Measurements from ENCODE around the gene SPON1. TPM values are rescaled to one million over a fixed set of nuclear protein-coding genes. Genes with fewer than 3 reads are reported as not detected.

The SPON1 gene
- total and polyA plus RNA-seq, 2 experiments from 2014 or later: 2.4 to 5.4 TPM

DNA sequence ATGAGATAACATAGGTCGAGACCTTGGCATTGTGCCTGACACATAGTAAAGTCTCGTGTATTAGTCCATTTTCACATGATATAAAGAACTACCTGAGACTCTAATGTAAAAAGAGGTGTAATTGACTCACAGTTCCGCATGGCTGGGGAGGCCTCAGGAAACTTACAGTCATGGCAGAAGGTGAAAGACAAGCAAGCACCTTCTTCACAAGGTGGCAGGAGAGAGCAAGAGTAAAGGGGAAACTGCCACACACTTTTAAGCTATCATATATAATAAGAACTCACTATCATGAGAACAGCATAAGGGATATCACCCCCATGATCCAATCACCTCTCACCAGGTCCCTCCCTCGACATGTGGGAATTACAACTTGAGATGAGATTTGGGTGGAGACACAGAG is 165.2 kb downstream of the SPON1 start:
- Histone ChIP-seq H3K27me3 (replicated peaks; ENCODE audit: insufficient read depth) (no peaks in the 10 kb centered on the region), H3K4me2 (ENCODE audit: unreplicated experiment) (no peak overlapping the region), H2AFZ (no peak overlapping the region), H3K36me3 (ENCODE audit: low read depth) (no peaks in the 10 kb centered on the region), H3K79me2 (ENCODE audit: insufficient read depth) (no peaks in the 10 kb centered on the region), H3K9me3 (ENCODE audit: low read depth) (no peaks in the 10 kb centered on the region), H3K4me3 (no peak overlapping the region), H3K27ac (no peak overlapping the region), H4K20me1 (ENCODE audit: insufficient read depth) (no peaks in the 10 kb centered on the region), H3K4me1 (ENCODE audit: insufficient read depth) (peaks cover 12% of the 10 kb centered on the region; the same call in 1 of the 2 replicates), H3K9me2 (ENCODE audit: insufficient read depth) (no peaks in the 10 kb centered on the region), H3F3A (ENCODE audit: insufficient read depth) (no peaks in the 10 kb centered on the region), H3K9ac (no peak overlapping the region)
- WGBS, 2 experiments (ENCODE audit: low coverage in 1 of 2, low lambda C conversion rate in 2 of 2, missing lambda C conversion rate in 2 of 2): 76 to 79% methylated on average over 4 of the region's 4 CpGs
- DNase-seq: no peak
- in situ Hi-C loops (cut with MboI): no loop called here
- TF ChIP-seq EZH2phosphoT487 (IDR thresholded peaks at IDR 0.05; ENCODE audit: insufficient read depth, low read depth) (no peak), EZH2 (IDR thresholded peaks at IDR 0.05; ENCODE audit: insufficient read depth, poor library complexity, severe bottlenecking) (no peak)

DNA sequence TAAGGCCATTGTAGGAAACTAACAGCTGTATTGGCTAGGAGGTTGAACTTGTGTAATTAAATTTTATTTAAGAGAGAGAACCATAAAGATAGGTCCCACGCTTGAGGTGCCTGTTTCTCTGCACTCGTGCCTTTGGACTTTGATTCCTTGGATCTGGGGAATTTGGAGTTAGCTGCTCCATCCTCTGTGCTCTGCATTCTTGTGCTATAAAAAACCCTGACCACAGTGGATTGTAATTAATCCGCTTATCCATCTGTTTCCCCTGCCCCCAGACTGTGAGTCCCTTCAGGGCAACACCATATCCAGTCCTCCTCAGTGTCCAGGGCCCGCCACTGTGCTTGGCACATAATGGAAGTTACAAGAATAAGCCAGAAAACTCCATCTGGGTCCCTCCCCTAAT is 169.8 kb downstream of the SPON1 start:
- Histone ChIP-seq H3K9me3 (ENCODE audit: low read depth) (no peaks in the 10 kb centered on the region), H3K4me2 (ENCODE audit: unreplicated experiment) (no peak overlapping the region), H3K27ac (no peak overlapping the region), H3K4me1 (ENCODE audit: insufficient read depth) (no peaks in the 10 kb centered on the region), H3F3A (ENCODE audit: insufficient read depth) (no peaks in the 10 kb centered on the region), H2AFZ (no peak overlapping the region), H3K27me3 (replicated peaks; ENCODE audit: insufficient read depth) (no peaks in the 10 kb centered on the region), H3K36me3 (ENCODE audit: low read depth) (no peaks in the 10 kb centered on the region), H4K20me1 (ENCODE audit: insufficient read depth) (no peaks in the 10 kb centered on the region), H3K4me3 (no peak overlapping the region), H3K9me2 (ENCODE audit: insufficient read depth) (no peaks in the 10 kb centered on the region), H3K79me2 (ENCODE audit: insufficient read depth) (no peaks in the 10 kb centered on the region), H3K9ac (no peak overlapping the region)
- no peak for TF ChIP-seq EZH2 (IDR thresholded peaks at IDR 0.05; ENCODE audit: insufficient read depth, poor library complexity, severe bottlenecking)
- no peak for TF ChIP-seq EZH2phosphoT487 (IDR thresholded peaks at IDR 0.05; ENCODE audit: insufficient read depth, low read depth)
- WGBS, 2 experiments (ENCODE audit: low coverage in 1 of 2, low lambda C conversion rate in 2 of 2, missing lambda C conversion rate in 2 of 2): 73 to 79% methylated on average over 4 of the region's 4 CpGs
- no peak for DNase-seq
- in situ Hi-C loops (cut with MboI): no loop called here

DNA sequence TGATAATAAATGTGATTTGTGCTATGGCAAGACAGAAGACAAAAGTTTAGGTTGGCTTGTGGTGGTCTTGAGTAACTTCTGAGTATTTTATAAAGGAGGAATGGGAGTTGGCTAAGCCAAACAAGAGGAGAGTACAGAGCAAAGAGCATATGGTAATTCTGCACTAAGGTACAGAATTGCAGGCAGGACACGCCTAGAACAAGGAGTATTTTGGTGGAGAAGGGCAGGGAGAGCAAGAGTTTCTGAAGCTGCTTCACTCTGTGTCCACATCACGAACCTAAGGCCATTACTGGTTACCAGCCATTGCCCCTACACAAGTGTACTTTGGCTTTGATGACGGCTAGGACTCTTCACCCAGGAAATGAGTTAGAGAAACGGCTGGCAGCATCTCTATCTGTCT is 170.9 kb downstream of the SPON1 start:
- H3K9ac ChIP-seq: no peak overlapping the region
- H3K27ac ChIP-seq: no peak overlapping the region
- H3K9me2 ChIP-seq (ENCODE audit: insufficient read depth): no peaks in the 10 kb centered on the region
- H3K36me3 ChIP-seq (ENCODE audit: low read depth): no peaks in the 10 kb centered on the region
- in situ Hi-C loops (cut with MboI): no loop called here
- DNase-seq: no peak
- H2AFZ ChIP-seq: no peak overlapping the region
- no peaks in the 10 kb centered on the region for H4K20me1 ChIP-seq (ENCODE audit: insufficient read depth)
- H3K79me2 ChIP-seq (ENCODE audit: insufficient read depth): no peaks in the 10 kb centered on the region
- H3K4me2 ChIP-seq (ENCODE audit: unreplicated experiment): no peak overlapping the region
- TF ChIP-seq EZH2phosphoT487 (IDR thresholded peaks at IDR 0.05; ENCODE audit: insufficient read depth, low read depth): no peak
- H3F3A ChIP-seq (ENCODE audit: insufficient read depth): no peaks in the 10 kb centered on the region
- no peaks in the 10 kb centered on the region for H3K27me3 ChIP-seq (replicated peaks; ENCODE audit: insufficient read depth)
- 52 to 60% methylated on average over 4 of the region's 4 CpGs for WGBS, 2 experiments (ENCODE audit: low coverage in 1 of 2, low lambda C conversion rate in 2 of 2, missing lambda C conversion rate in 2 of 2)
- no peaks in the 10 kb centered on the region for H3K9me3 ChIP-seq (ENCODE audit: low read depth)
- H3K4me1 ChIP-seq (ENCODE audit: insufficient read depth): no peaks in the 10 kb centered on the region
- H3K4me3 ChIP-seq: no peak overlapping the region

DNA sequence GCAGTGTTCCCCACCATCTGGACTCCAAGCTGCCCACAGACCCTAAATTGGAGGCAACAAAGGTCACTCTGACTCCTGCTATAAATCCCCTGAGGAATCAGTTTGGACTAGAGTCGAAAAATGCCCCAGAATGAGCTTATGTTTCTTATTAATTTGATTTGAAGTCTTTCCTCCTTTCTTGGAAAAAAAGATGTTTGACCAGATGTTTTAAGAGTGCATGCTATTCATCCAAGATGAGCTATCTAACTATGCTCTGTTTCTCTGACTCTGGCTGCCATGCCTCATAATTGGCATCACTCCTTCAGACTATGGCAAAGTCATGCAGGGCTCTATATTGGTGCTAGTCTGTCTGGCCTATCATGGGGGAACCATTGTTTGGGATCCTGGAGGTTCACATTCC is 174.0 kb downstream of the SPON1 start:
- Histone ChIP-seq H4K20me1 (ENCODE audit: insufficient read depth) (no peaks in the 10 kb centered on the region), H3K79me2 (ENCODE audit: insufficient read depth) (no peaks in the 10 kb centered on the region), H3K36me3 (ENCODE audit: low read depth) (no peaks in the 10 kb centered on the region), H2AFZ (no peak overlapping the region), H3K4me3 (no peak overlapping the region), H3K9me3 (ENCODE audit: low read depth) (no peaks in the 10 kb centered on the region), H3K4me2 (ENCODE audit: unreplicated experiment) (no peak overlapping the region), H3K9me2 (ENCODE audit: insufficient read depth) (no peaks in the 10 kb centered on the region), H3K27ac (no peak overlapping the region), H3K27me3 (replicated peaks; ENCODE audit: insufficient read depth) (no peaks in the 10 kb centered on the region), H3K9ac (no peak overlapping the region), H3F3A (ENCODE audit: insufficient read depth) (no peaks in the 10 kb centered on the region), H3K4me1 (ENCODE audit: insufficient read depth) (no peaks in the 10 kb centered on the region)
- 0% methylated on average over 1 of the region's 1 CpG for WGBS, 2 experiments (ENCODE audit: low coverage in 1 of 2, low lambda C conversion rate in 2 of 2, missing lambda C conversion rate in 2 of 2)
- no peak for DNase-seq
- in situ Hi-C loops (cut with MboI): no loop called here
- no peak for TF ChIP-seq EZH2phosphoT487 (IDR thresholded peaks at IDR 0.05; ENCODE audit: insufficient read depth, low read depth)
- TF ChIP-seq EZH2 (IDR thresholded peaks at IDR 0.05; ENCODE audit: insufficient read depth, poor library complexity, severe bottlenecking): no peak

DNA sequence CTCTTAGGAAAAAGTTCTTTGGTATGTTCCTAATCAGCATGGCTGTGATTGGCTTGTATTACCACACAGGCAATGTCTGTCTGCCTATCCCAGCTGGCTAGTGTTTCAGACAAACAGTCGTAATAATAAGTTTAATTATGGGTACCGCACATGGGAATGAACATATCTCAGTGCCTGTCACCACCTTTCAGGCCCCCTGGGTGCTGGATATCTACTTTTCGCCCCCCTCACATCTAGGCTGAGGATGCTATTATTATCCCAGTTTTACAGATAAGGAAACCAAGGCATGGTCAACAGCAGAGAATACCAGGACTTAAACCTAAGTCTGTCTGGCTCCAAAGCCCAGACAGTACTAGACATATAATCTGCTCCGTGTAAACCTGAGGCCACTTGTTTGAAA is 174.8 kb downstream of the SPON1 start:
- no peak overlapping the region for H3K9ac ChIP-seq
- no peak overlapping the region for H2AFZ ChIP-seq
- no peaks in the 10 kb centered on the region for H4K20me1 ChIP-seq (ENCODE audit: insufficient read depth)
- no peak overlapping the region for H3K27ac ChIP-seq
- H3F3A ChIP-seq (ENCODE audit: insufficient read depth): no peaks in the 10 kb centered on the region
- no peak for TF ChIP-seq EZH2 (IDR thresholded peaks at IDR 0.05; ENCODE audit: insufficient read depth, poor library complexity, severe bottlenecking)
- TF ChIP-seq EZH2phosphoT487 (IDR thresholded peaks at IDR 0.05; ENCODE audit: insufficient read depth, low read depth): no peak
- H3K9me3 ChIP-seq (ENCODE audit: low read depth): no peaks in the 10 kb centered on the region
- no peaks in the 10 kb centered on the region for H3K4me1 ChIP-seq (ENCODE audit: insufficient read depth)
- DNase-seq: no peak
- no peaks in the 10 kb centered on the region for H3K79me2 ChIP-seq (ENCODE audit: insufficient read depth)
- no peaks in the 10 kb centered on the region for H3K27me3 ChIP-seq (replicated peaks; ENCODE audit: insufficient read depth)
- in situ Hi-C loops (cut with MboI): no loop called here
- H3K4me2 ChIP-seq (ENCODE audit: unreplicated experiment): no peak overlapping the region
- 26 to 31% methylated on average over 4 of the region's 4 CpGs for WGBS, 2 experiments (ENCODE audit: low coverage in 1 of 2, low lambda C conversion rate in 2 of 2, missing lambda C conversion rate in 2 of 2)
- H3K4me3 ChIP-seq: no peak overlapping the region
- H3K36me3 ChIP-seq (ENCODE audit: low read depth): no peaks in the 10 kb centered on the region
- no peaks in the 10 kb centered on the region for H3K9me2 ChIP-seq (ENCODE audit: insufficient read depth)

All from GM23248 (cell line).